GM21825 (cell line): ENCODE data around the gene ARMH2.
"Not testable (repeated sequence)": the region's sequence is repeated elsewhere in the genome, so short reads cannot be mapped to it uniquely, and the experiment has no call there.

ENCODE experiments used
- ATAC-seq: cut with Tn5 transposase; IDR thresholded peaks from one replicate; pipeline ENCODE4 v1.9.1; 2021; ENCODE audit warnings: mild to moderate bottlenecking, moderate library complexity; ENCODE audit not compliant: unreplicated experiment

ARMH2 gene

GRCh38 chr6:24765968-24766367 lies 32.7 kb downstream of the ARMH2 start:
- ATAC-seq, result not testable (repeated sequence)

DNA sequence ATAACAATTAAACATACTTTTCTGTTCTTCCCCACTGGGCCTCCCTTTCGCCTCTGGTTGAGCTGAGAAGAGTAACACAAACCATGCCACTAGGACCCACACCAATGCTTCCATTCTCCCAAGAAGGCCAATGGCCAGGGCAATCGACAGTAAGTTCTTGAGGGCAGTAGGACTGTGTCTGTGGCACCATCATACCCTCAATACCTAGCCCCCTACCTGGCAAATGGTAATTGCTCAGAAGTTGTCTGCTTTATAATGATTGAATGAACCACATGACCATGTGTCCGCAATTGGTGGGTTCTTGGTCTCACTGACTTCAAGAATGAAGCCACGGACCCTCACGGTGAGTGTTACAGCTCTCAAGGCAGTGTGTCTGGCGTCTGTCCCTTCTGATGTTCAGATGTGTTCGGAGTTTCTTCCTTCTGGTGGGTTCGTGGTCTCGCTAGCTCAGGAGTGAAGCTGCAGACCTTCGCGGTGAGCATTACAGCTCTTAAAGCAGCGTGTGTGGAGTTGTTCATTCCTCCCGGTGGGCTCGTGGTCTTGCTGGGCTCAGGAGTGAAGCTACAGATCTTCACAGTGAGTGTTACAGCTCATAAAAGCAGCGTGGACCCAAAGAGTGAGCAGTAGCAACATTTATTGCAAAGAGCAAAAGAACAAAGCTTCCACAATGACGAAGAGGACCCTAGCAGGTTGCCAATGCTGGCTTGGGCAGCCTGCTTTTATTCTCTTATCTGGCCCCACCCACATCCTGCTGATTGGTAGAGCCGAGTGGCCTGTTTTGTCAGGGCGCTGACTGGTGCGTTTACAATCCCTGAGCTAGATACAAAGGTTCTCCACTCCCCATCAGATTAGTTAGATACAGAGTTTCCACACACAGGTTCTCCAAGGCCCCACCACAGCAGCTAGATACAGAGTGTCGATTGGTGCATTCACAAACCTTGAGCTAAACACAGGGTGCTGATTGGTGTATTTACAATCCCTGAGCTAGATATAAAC lies 33.6 kb downstream of the ARMH2 start:
- not testable (repeated sequence) for ATAC-seq

- no peak for ATAC-seq
Observed at GRCh38 chr6:24763578-24763977, 35.1 kb downstream of the ARMH2 start.

DNA sequence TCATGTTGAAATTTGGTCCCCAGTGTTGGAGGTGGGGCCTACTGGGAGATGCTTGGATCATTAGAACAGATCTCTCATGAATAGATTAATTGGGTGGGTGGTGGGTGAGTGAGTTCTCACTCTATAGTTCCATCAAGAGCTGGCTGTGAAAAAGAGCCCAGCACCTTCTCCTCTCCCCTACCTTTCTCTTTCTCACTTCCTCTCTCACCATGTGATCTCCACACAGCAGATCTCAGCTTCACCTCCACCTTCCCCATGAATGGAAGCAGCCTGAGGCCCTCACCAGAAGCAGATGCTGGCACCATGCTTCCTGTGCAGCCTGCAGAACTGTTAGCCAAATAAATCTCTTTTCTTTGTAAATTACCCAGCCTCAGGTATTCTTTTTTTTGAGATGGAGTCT lies 36.9 kb downstream of the ARMH2 start:
- no peak for ATAC-seq

- no peak for ATAC-seq
Observed at GRCh38 chr6:24761193-24761835, 37.4 kb downstream of the ARMH2 start.

DNA sequence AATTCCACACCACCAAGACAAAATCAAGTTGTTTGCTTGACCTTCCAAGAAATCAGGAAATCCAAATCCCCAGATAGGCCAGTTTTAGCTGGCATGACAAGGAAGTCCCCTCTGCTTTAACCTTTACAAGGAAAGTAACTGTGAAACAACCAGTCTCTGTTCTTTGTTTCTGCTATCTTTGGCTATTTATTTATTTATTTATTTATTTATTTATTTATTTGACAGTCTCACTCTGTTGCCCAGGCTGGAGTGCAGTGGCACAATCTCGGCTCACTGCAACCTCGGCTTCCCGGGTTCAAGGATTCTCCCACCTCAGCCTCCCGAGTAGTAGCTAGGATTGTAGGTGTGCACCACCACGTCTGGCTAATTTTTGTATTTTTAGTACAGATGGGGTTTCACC lies 38.5 kb downstream of the ARMH2 start:
- ATAC-seq, result no peak

GRCh38 chr6:24759718-24760117 lies 39.0 kb downstream of the ARMH2 start:
- no peak for ATAC-seq

- ATAC-seq, result no peak
Observed at GRCh38 chr6:24757611-24758010, 41.1 kb downstream of the ARMH2 start.

GRCh38 chr6:24755279-24755678 lies 43.4 kb downstream of the ARMH2 start:
- no peak for ATAC-seq

DNA sequence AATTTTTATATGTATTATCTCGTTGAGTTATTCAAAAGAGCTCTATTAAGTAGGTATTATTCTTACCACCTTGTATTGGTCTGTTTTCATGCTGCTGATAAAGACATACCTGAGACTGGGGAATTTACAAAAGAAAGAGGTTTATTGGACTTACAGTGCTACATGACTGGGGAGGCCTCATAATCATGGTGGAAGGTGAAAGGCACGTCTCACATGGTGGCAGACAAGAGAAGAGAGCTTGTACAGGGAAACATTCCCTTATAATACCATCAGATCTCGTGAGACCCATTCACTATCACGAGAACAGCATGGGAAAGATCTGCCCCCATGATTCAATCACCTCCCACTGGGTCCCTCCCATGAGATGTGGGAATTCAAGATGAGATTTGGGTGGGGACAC lies 44.3 kb downstream of the ARMH2 start:
- not testable (repeated sequence) for ATAC-seq

DNA sequence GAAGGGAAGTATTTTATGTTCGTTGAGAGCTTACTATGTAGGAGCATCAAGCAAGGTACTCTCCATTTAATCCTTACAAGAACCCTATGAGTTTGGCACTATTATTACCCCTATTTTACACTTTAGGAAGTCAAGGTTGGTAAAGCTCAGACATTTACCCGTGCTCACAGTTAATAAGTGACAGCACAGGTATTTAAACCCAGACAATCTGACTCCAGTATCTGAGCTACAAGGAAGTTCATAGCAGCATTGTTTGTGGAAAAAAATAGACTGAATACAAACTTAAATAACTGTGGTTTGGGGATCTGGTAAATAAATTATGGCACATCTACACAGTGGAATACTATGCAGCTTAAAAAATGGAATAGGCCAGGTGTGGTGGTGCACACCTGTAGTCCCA lies 45.2 kb downstream of the ARMH2 start:
- no peak for ATAC-seq

- no peak for ATAC-seq
Observed at GRCh38 chr6:24752917-24753492, 45.7 kb downstream of the ARMH2 start.

GRCh38 chr6:24752503-24752902 lies 46.2 kb downstream of the ARMH2 start:
- ATAC-seq, result no peak

- not testable (repeated sequence) for ATAC-seq
Observed at GRCh38 chr6:24750878-24751277, 47.8 kb downstream of the ARMH2 start.

DNA sequence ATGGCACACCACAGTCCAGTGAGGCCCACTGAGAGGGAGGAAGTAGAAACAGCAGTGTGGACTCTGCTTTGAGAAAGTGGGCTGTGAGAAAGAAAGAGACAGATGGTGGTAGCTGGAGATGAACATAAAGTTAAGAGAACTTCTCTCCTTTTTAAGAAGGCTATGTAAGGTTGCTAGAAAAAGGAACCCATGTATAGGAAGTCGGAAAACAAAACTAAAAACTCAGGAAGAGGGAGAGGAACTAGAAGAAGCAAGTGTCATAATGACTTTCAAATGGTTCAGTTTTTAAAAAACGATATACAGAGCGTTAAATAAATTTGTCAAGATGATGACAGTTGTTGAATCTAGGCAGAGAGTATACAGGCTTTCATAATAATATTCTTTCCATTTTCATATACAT lies 49.4 kb downstream of the ARMH2 start:
- no peak for ATAC-seq
